GM08714 (cell line): ENCODE data around the gene PIK3R6.

ENCODE experiments used
- H3K4me3 ChIP-seq: fragments of 200-500 bp; sonication (Bioruptor generic); 2 replicates; pipeline ENCODE4 v1.5.1; 2014; ENCODE audit warnings: mild to moderate bottlenecking, low read length, inconsistent platforms
- ZNF274 ChIP-seq: IDR thresholded peaks from 2 replicates; pipeline ENCODE4 v1.6.1; 2012; ENCODE audit warnings: mild to moderate bottlenecking, low read depth, low read length

The PIK3R6 gene

DNA sequence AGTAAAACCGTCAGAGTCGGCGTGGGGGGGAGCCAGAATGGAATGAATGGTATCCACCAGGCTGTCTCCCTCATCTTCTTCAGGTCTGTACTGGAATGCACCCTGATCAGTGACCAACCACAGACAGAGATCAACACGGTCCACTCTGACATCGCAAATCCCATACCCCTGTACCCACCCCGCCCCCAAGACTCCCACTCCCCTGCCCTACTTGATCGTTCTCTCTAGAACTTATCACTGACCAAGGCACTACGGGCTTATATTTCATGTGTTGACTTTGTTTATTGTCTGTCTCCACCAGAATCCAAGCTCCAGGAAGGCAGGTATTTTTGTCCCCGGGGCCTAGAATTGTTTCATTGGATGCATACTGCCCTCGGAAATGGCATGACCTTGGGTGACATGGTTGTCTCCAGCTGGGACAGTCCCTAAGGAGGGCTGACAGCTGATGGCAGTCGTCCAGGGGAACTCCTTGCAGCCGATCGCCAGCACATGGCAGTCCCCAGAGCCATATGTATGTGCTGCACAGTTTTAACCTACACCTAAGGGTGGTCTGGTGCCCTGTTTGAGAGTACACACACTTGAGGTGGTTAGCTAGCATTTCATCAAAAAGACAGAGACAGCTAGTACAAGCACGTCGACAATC, 67.8 kb downstream of the PIK3R6 start:
- no peak for TF ChIP-seq ZNF274
- H3K4me3 ChIP-seq = no peak overlapping the region

DNA sequence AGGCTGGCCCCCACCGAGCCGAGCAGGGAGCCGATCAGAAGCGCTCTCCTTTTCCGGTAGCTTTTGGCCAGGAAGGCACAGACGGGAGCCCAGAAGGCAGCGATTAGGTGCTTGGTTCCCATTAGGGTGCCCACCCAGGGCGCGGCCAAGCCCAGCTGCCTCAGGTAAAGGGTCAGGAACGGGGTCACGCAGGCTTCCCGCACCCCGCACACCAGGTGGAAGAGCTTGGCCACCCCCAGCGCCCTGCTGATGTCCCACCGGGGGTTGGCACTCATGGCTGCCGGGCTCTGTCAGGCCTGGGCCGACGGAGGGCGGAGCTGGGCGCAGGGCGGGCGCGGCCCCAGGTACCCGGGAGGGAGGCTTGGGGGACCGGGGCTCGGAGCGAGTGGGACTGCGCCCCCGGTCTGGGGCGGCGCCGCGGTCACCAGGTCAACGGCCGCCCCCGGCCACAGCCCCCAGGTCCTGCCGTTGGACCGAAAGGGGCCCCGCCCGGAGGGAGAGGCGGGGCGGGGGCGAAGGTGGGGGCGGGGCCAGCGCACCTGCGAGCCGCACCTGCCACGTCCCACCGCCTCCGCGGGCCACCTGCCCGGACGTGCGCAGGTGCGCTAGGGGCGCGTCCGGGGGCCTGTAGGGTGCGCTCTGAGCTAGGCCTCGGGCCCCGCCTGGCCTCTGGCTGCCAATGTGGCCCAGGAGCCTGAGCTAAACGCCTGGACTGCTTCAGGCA, 68.5 kb downstream of the PIK3R6 start, which contains the start of gene MFSD6L:
MFSD6L (minus strand) TSS at position 520 of the 724 bp plus-strand sequence; CDS start at position 275, 245 bp downstream.
- no peak within 1 kb of the TSS for H3K4me3 ChIP-seq
- TF ChIP-seq ZNF274 = no peak

DNA sequence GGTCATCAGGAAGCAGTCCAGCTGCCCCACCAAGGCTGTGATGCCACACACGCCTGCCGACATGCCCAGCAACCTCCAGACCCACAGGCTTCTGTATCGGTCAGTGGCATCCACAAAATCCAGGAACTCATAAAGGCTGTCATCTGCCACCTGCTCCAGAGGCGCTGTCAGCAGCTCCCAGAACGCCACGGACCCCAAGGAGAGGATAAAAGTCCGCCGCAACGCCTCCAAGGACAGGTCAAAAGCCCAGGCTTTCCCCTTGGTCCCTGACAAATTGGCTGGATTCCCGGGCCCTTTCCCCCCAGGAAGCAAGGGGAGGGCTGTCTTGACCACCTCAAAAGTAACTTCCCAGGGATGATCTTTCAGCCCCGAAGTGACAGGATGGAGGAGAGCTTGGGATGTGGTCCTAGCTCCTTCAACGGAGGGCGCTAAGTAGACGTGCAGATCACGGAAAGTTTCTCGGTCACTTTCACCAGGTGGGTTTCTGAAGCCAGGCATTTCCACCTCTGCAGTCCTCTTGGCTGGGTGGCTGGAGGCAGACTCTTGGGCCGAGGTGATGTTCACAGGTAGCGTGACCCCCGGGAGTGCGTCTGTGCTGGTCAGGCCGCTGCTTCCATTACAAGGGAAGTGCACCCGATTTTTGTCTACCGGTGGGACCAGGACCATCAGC, 69.2 kb downstream of the PIK3R6 start:
- TF ChIP-seq ZNF274 = no peak
- no peak overlapping the region for H3K4me3 ChIP-seq

GRCh38 chr17:8797621-8798175, 69.8 kb downstream of the PIK3R6 start:
- no peak for TF ChIP-seq ZNF274
- H3K4me3 ChIP-seq = no peak overlapping the region

DNA sequence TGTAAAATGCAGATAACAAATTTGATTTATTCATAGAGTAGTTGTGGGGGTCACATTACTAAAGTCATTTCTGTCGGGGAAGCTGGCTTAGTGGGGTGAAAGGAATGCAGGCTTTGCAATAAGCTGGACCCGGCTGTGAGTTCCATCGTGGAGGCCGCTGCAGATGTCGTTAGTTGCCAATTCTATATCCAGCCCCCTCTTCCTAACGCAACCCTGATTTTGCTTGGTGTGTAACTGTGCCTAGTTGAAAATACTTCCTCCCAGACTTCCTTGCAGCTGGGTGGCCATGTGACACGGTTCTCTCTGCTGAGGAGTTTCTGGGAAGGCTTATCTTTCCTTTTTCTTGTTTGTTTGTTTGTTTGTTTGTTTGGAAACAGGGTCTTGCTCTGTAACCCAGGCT, 72.8 kb downstream of the PIK3R6 start:
- no peak for TF ChIP-seq ZNF274
- no peak overlapping the region for H3K4me3 ChIP-seq

DNA sequence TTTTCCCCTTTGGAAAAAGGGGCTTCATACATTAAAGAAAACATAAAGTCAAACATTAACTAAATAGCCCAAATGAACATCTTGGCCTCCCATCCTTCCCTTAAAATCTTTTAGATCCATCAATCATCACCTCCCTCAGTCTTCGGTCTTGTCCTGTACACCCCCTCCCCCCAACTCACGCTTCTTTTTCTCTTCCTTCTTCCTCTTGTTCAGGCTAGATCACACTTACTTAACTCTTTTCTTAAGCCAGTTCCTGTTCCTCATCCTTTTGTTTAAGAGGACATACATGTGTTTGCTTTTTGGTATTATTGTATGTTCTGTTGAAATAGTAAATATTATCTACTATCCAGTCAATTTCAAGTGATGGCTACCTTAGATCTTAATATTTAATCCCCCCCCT, 73.8 kb downstream of the PIK3R6 start:
- TF ChIP-seq ZNF274 = no peak
- H3K4me3 ChIP-seq = no peak overlapping the region

DNA sequence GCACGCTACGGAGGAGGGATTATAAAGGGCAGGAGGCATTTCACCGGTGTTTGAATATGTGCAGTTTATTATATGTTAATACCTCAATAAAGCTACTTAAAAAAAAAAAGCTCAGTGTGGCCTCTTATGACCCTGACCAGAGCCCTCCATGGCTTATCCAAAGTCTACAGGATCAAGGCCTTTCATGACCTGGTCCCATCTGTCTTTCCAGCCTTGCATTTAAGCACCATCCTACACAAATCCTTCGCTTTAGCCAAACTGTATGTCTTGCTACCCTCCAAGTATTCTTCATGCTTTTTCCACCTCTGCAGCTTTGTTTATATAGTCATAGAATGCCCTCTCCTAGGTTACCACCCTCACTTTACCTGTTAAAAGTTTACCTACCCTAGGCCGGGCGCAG, 74.8 kb downstream of the PIK3R6 start:
- H3K4me3 ChIP-seq = no peak overlapping the region
- no peak for TF ChIP-seq ZNF274

GRCh38 chr17:8791910-8792270, 75.6 kb downstream of the PIK3R6 start:
- TF ChIP-seq ZNF274 = no peak
- no peak overlapping the region for H3K4me3 ChIP-seq

- H3K4me3 ChIP-seq = no peak overlapping the region
- no peak for TF ChIP-seq ZNF274
These were observed 76.1 kb downstream of the PIK3R6 start for GRCh38 chr17:8791248-8791909.

GRCh38 chr17:8789743-8790142, 77.7 kb downstream of the PIK3R6 start:
- TF ChIP-seq ZNF274 = no peak
- H3K4me3 ChIP-seq = no peak overlapping the region

- H3K4me3 ChIP-seq = no peak overlapping the region
- TF ChIP-seq ZNF274 = no peak
These were observed 78.5 kb downstream of the PIK3R6 start for GRCh38 chr17:8788998-8789397.

- no peak overlapping the region for H3K4me3 ChIP-seq
- TF ChIP-seq ZNF274 = no peak
These were observed 81.7 kb downstream of the PIK3R6 start for GRCh38 chr17:8785547-8786413.

DNA sequence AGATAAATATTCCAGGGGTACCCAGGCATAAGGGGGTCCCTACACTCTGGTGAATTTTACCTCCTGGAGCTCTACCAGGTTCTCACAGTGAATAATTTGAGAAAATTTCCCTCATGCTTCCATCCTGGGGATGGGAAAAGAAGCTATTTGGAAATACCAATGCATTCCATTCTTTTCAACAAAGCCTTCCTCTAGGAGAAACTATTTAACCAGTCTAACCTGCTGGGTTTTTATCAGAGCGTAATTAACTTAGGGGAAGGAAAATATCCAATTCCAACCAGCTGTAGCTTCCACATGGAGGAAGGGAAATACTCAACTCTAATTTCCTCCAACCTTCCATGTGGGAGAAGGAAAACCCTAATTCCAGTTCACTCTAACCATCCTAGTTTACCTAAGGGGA, 85.3 kb downstream of the PIK3R6 start:
- TF ChIP-seq ZNF274 = no peak
- H3K4me3 ChIP-seq = no peak overlapping the region
